K562 (cell line): ENCODE results near the gene DNAJC6. TPM values are rescaled to one million over a fixed set of nuclear protein-coding genes. Genes with fewer than 3 reads are reported as not detected.

Experiments
- ATAC-seq: fragments of 200-7000 bp; cut with Tn5 transposase; 3 replicates; pipeline ENCODE4 v1.9.1; 2020; ENCODE audit warnings: moderate library complexity
- BruUV-seq: library from RNA; stranded (reverse); fragments of 400-500 nt; replicated peaks from 2 replicates; lab custom pipeline; 2021; lab: Mats Ljungman, UMichigan
- CTCF ChIA-PET: fragments of 300-600 bp; formaldehyde crosslinking; extraction: SDS; loops from one replicate; lab custom pipeline; 2021; ENCODE audit warnings: low intra/inter-chr PET ratio; lab: Yijun Ruan, JAX
- POLR2A ChIA-PET: fragments of 300-600, 350-650 bp; sonication (Branson Sonifier 250); formaldehyde crosslinking; extraction: SDS; loops from one replicate; lab custom pipeline; 2021; ENCODE audit warnings: antibody characterized with exemption, inconsistent platforms; lab: Yijun Ruan, JAX
- DNase-seq, 4 experiments: peaks; one replicate each; pipeline versions ENCODE4 v3.0.0 to v3.0.0-alpha.2; 2011 to 2018; ENCODE audit warnings: low spot score in 3 of 4, mixed read lengths in 3 of 4; ENCODE audit errors: extremely low read depth in 1 of 4
- FAIRE-seq: peaks from 2 replicates; lab custom pipeline; 2011; peaks lifted over from hg19 to GRCh38; lab: Jason Lieb, UNC
- H2AFZ ChIP-seq: 2 replicates; pipeline ENCODE4 v1.6.0; 2011; ENCODE audit warnings: low read depth, low read length, control low read depth, inconsistent platforms
- H3K27ac ChIP-seq: fragments of 200-600 bp; 3 replicates; pipeline ENCODE4 v1.8.0; 2011; ENCODE audit warnings: low read depth, mild to moderate bottlenecking, control low read depth, inconsistent platforms, low read length, moderate library complexity, mixed read lengths; ENCODE audit errors: extremely low read depth
- H3K27me3 ChIP-seq, 2 experiments: fragments of 300-600 bp in 1 of 2; 2 replicates in 1 of 2; 3 replicates in 1 of 2; pipeline versions ENCODE4 v1.6.0 to v1.8.0; 2011; ENCODE audit warnings: inconsistent platforms in 2 of 2, low read length in 2 of 2, mild to moderate bottlenecking in 1 of 2, mixed read lengths in 1 of 2, moderate library complexity in 1 of 2; ENCODE audit not compliant: control insufficient read depth in 2 of 2, insufficient read depth in 2 of 2
- H3K36me3 ChIP-seq: fragments of 300-600 bp; 3 replicates; pipeline ENCODE4 v1.8.0; 2011; ENCODE audit warnings: mild to moderate bottlenecking, low read length, inconsistent platforms; ENCODE audit not compliant: control insufficient read depth, insufficient read depth
- H3K4me1 ChIP-seq, 2 experiments: fragments of 200-600 bp in 1 of 2; replicated peaks in 1 of 2; 2 replicates in 1 of 2; 3 replicates in 1 of 2; pipeline versions ENCODE4 v1.5.1 to v1.8.0; 2011; ENCODE audit warnings: inconsistent platforms in 2 of 2, low read length in 2 of 2, mild to moderate bottlenecking in 1 of 2, mixed read lengths in 1 of 2, moderate library complexity in 1 of 2; ENCODE audit not compliant: control insufficient read depth in 2 of 2, insufficient read depth in 2 of 2
- H3K4me2 ChIP-seq: 2 replicates; pipeline ENCODE4 v1.6.1; 2011; ENCODE audit warnings: low read length, control low read depth, inconsistent platforms, mixed read lengths; ENCODE audit not compliant: insufficient read depth
- H3K4me3 ChIP-seq: fragments of 200-600 bp; sonication (generic), shearing (Covaris generic); 2 replicates; pipeline ENCODE4 v1.5.1; 2016; ENCODE audit warnings: control low read depth, inconsistent platforms
- H3K79me2 ChIP-seq: fragments of 200-600 bp; 3 replicates; pipeline ENCODE4 v1.8.0; 2011; ENCODE audit warnings: low read length, inconsistent platforms; ENCODE audit not compliant: control insufficient read depth, insufficient read depth
- H3K9ac ChIP-seq, 2 experiments: 2 replicates each; pipeline versions ENCODE4 v1.6.0 to v1.6.1; 2011; ENCODE audit warnings: low read depth in 2 of 2, low read length in 2 of 2, control low read depth in 1 of 2, inconsistent platforms in 1 of 2, mild to moderate bottlenecking in 1 of 2, mixed read lengths in 1 of 2; ENCODE audit not compliant: insufficient read depth in 1 of 2
- H3K9me1 ChIP-seq: one replicate; pipeline ENCODE4 v1.6.0; 2011; ENCODE audit warnings: inconsistent platforms, mild to moderate bottlenecking, low read length, moderate library complexity; ENCODE audit not compliant: control insufficient read depth, insufficient read depth
- H3K9me3 ChIP-seq: replicated peaks from 2 replicates; pipeline ENCODE4 v1.5.1; 2011; ENCODE audit warnings: low read depth, low read length, inconsistent platforms; ENCODE audit not compliant: control insufficient read depth, insufficient read depth
- H4K20me1 ChIP-seq: replicated peaks from 2 replicates; pipeline ENCODE4 v1.6.1; 2011; ENCODE audit warnings: low read length, inconsistent platforms, mixed read lengths; ENCODE audit not compliant: control insufficient read depth, insufficient read depth
- ADNP ChIP-seq: fragments of 200-800 bp; sonication (Bioruptor generic); IDR thresholded peaks from 2 replicates; pipeline ENCODE4 v1.6.1; 2016; ENCODE audit warnings: missing genetic modification characterization, missing compliant biosample characterization
- BCOR ChIP-seq: fragments of 450-650 bp; IDR thresholded peaks from 2 replicates; pipeline ENCODE4 v1.6.1; 2016
- BRCA1 ChIP-seq, 2 experiments: fragments of 450-650 bp in 1 of 2; sonication (generic) in 1 of 2; formaldehyde crosslinking in 1 of 2; IDR thresholded peaks; 2 replicates each; pipeline versions ENCODE4 v1.5.0 to v1.6.1; 2017 to 2020; ENCODE audit warnings: mild to moderate bottlenecking in 1 of 2, missing genetic modification reagents in 1 of 2
- CC2D1A ChIP-seq: fragments of 450-650 bp; IDR thresholded peaks from 2 replicates; pipeline ENCODE4 v1.6.1; 2017; ENCODE audit warnings: mild to moderate bottlenecking
- E2F1 ChIP-seq: sonication (generic); formaldehyde crosslinking; IDR thresholded peaks from 2 replicates; pipeline ENCODE4 v1.8.1; 2023; ENCODE audit warnings: mild to moderate bottlenecking, missing genetic modification reagents, moderate library complexity
- FOXK2 ChIP-seq, 2 experiments: fragments of 450-650 bp; IDR thresholded peaks in 1 of 2; conservative IDR thresholded peaks in 1 of 2; 2 replicates each; pipeline ENCODE4 v1.6.1; 2016; ENCODE audit warnings: low read depth in 2 of 2, mild to moderate bottlenecking in 1 of 2
- IFI16 ChIP-seq: fragments of 250-450 bp; sonication (Bioruptor Pico); IDR thresholded peaks from 2 replicates; pipeline ENCODE4 v2.1.2; 2022; ENCODE audit warnings: mild to moderate bottlenecking, inconsistent platforms
- KDM1A ChIP-seq, 2 experiments: fragments of 450-650 bp; IDR thresholded peaks; 2 replicates each; pipeline ENCODE4 v1.6.1; 2016; ENCODE audit warnings: mild to moderate bottlenecking in 2 of 2
- MCM2 ChIP-seq: fragments of 450-650 bp; IDR thresholded peaks from 2 replicates; pipeline ENCODE4 v1.6.1; 2017; ENCODE audit warnings: low read depth, mild to moderate bottlenecking
- MEIS2 ChIP-seq: fragments of 450-650 bp; IDR thresholded peaks from 2 replicates; pipeline ENCODE4 v1.6.1; 2014; ENCODE audit warnings: mild to moderate bottlenecking; ENCODE audit not compliant: partially characterized antibody
- RBM25 ChIP-seq: fragments of 200-400 bp; formaldehyde crosslinking; IDR thresholded peaks from 2 replicates; pipeline ENCODE4 v1.6.1; 2018; ENCODE audit warnings: low read length, low read depth, moderate library complexity; ENCODE audit not compliant: severe bottlenecking
- STAT5B ChIP-seq: fragments of 250-450 bp; sonication (Bioruptor Pico); IDR thresholded peaks from 2 replicates; pipeline ENCODE4 v1.8.0; 2021; ENCODE audit warnings: mild to moderate bottlenecking, inconsistent platforms
- U2AF1 ChIP-seq: fragments of 200-400 bp; formaldehyde crosslinking; optimal IDR thresholded peaks from 2 replicates; pipeline ENCODE3; 2017; ENCODE audit warnings: mild to moderate bottlenecking, low read depth, low read length, moderate library complexity
- ZNF696 ChIP-seq: fragments of 250-450 bp; sonication (Bioruptor Pico); conservative IDR thresholded peaks from 2 replicates; pipeline ENCODE4 v1.4.0; 2020; ENCODE audit warnings: mild to moderate bottlenecking, moderate library complexity
- WGBS: fragments of 100-300 bp; shearing (Covaris generic); methylation state at CpG from one replicate; pipeline ENCODE4 v1.1.6; 2016; ENCODE audit warnings: low coverage, mixed read lengths; ENCODE audit not compliant: insufficient coverage; ENCODE audit errors: missing lambda C conversion rate; 5-methylcytosine and 5-hydroxymethylcytosine counted together
- in situ Hi-C: fragments of 300-500 bp; cut with MboI; formaldehyde crosslinking; loops from 4 replicates; pipeline ENCODE4 v1.15.0; 2018; ENCODE audit warnings: inconsistent platforms, mixed read lengths
- intact Hi-C: fragments of 100-400 bp; cut with micrococcal nuclease; formaldehyde crosslinking; loops from 2 replicates; pipeline ENCODE4 v1.14.2; 2022
- polyA plus RNA-seq, 8 experiments: library from polyadenylated mRNA; depleted of rRNA in 4 of 8; stranded (reverse) in 5 of 8; unstranded in 3 of 8; fragments of >200 nt; fragmentation: Nextera tagmentation in 2 of 8; fragmentation: Illumina TruSeq in 1 of 8; extraction: Ambion mirVana in 2 of 8; extraction: Trizol in 1 of 8; gene quantifications; 2 replicates each; pipeline versions ENCODE4 v1.2.1 to v1.2.3, GENCODE V29; 2011 to 2014; ENCODE audit warnings: inconsistent platforms in 1 of 8, missing spikeins in 1 of 8
- total RNA-seq, 7 experiments: library from RNA; depleted of rRNA in 6 of 7; stranded (reverse); fragments of >200 nt in 6 of 7; fragmentation: Illumina TruSeq in 2 of 7; extraction: Trizol in 2 of 7; gene quantifications; 2 replicates each; pipeline versions ENCODE4 v1.2.1 to v1.2.3, GENCODE V29; 2011 to 2021; ENCODE audit warnings: low replicate concordance in 1 of 7
- TF ChIP-seq, protein P1 (sequence below), 2 experiments: fragments of 450-650 bp; IDR thresholded peaks; 2 replicates each; pipeline ENCODE4 v1.6.1; 2016

Gene DNAJC6
- total and polyA plus RNA-seq, 9 of the 15 experiments (the other 6 are each of a cell fraction or from before 2014, with no cell fraction given), result 6.7 to 78.7 (median 28.0) TPM

- TF ChIP-seq MCM2 (no peak), ZNF696 (CRISPR knock-in tag) (no peak), STAT5B (CRISPR knock-in tag) (no peak), E2F1 (CRISPR knock-in tag) (no peak), CC2D1A (no peak), FOXK2 (conservative IDR thresholded peaks at IDR 0.05 in 1 of 2, IDR thresholded peaks at IDR 0.05 in 1 of 2; ENCODE audit: low read depth in 2 of 2) (no peak), BRCA1 (IDR thresholded peaks at IDR 0.05) (no peak), BRCA1 (CRISPR knock-in tag; IDR thresholded peaks at IDR 0.05) (no peak), MEIS2 (peak; percentile 28)
- TF ChIP-seq, protein P1, sequence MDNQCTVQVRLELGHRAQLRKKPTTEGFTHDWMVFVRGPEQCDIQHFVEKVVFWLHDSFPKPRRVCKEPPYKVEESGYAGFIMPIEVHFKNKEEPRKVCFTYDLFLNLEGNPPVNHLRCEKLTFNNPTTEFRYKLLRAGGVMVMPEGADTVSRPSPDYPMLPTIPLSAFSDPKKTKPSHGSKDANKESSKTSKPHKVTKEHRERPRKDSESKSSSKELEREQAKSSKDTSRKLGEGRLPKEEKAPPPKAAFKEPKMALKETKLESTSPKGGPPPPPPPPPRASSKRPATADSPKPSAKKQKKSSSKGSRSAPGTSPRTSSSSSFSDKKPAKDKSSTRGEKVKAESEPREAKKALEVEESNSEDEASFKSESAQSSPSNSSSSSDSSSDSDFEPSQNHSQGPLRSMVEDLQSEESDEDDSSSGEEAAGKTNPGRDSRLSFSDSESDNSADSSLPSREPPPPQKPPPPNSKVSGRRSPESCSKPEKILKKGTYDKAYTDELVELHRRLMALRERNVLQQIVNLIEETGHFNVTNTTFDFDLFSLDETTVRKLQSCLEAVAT (IDR thresholded peaks at IDR 0.05), result no peak
Measured at GRCh38 chr1:65398083-65398482, 88.7 kb downstream of the DNAJC6 start (continued).

GRCh38 chr1:65399003-65399402 lies 89.7 kb downstream of the DNAJC6 start:
- WGBS, result 89% methylated on average over 1 of the region's 1 CpG
- intact Hi-C loops, result no loop called here
- in situ Hi-C loops, result no loop called here
- no peaks in the 10 kb centered on the region for H3K4me1 ChIP-seq
- H3K27ac ChIP-seq, result no peak overlapping the region
- CTCF ChIA-PET, result no interaction called here
- POLR2A ChIA-PET, result interaction anchor here (1.2 kb wide), 1 partner anchor 13 kb away, joined by 4 read pairs; no protein-coding TSS in a partner anchor
- no peaks in the 10 kb centered on the region for H3K79me2 ChIP-seq
- H3K9me1 ChIP-seq, result no peaks in the 10 kb centered on the region
- H4K20me1 ChIP-seq, result no peaks in the 10 kb centered on the region
- no TSS peak for BruUV-seq
- no peak overlapping the region for H3K4me2 ChIP-seq
- H3K36me3 ChIP-seq, result peaks cover 94% of the 10 kb centered on the region
- H2AFZ ChIP-seq, result no peak overlapping the region
- no peaks in the 10 kb centered on the region for H3K27me3 ChIP-seq
- H3K9me3 ChIP-seq, result no peaks in the 10 kb centered on the region
- no peak for DNase-seq
- no peak for FAIRE-seq
- ATAC-seq, result no peak
- H3K9ac ChIP-seq, result no peak overlapping the region
- no peak overlapping the region for H3K4me3 ChIP-seq
- TF ChIP-seq KDM1A (IDR thresholded peaks at IDR 0.05) (peak in 1 of 2 experiments; percentile 55; a peak in 1 of 4 replicates), U2AF1 (no peak), RBM25 (peak; percentile 94), IFI16 (CRISPR knock-in tag) (no peak), ADNP (tag) (peak; percentile 90), BCOR (peak; percentile 68; the same call in 1 of the 2 replicates)
